NT2/D1 (cell line): Measurements from ENCODE around the gene FOXN4.

Experiments
- SUZ12 ChIP-seq: IDR thresholded peaks from 2 replicates; pipeline ENCODE4 v1.6.1; 2011; ENCODE audit not compliant: insufficient read length, insufficient read depth; ENCODE audit errors: extremely low read depth
- YY1 ChIP-seq: IDR thresholded peaks from 2 replicates; pipeline ENCODE4 v1.6.1; 2011; ENCODE audit not compliant: insufficient read length, insufficient read depth
- ZNF274 ChIP-seq: IDR thresholded peaks from 2 replicates; pipeline ENCODE4 v1.6.1; 2011; ENCODE audit warnings: mild to moderate bottlenecking, low read depth, low read length

GRCh38 chr12:109267361-109267760 lies 41.7 kb downstream of the FOXN4 start:
- TF ChIP-seq YY1: no peak
- no peak for TF ChIP-seq SUZ12
- TF ChIP-seq ZNF274: no peak
